Gastrocnemius medialis (tissue), 4 donors: ENCODE measurements around the gene CHRNA4. TPM values are rescaled to one million over a fixed set of nuclear protein-coding genes. Genes with fewer than 3 reads are reported as not detected.

Experiments
- ATAC-seq, 2 donors: fragments of 150-250 bp; one replicate each; pipeline ENCODE4 v1.9.1; 2016
- DNase-seq, 2 donors: peaks; one replicate each; pipeline ENCODE4 v3.0.0-alpha.2; 2019
- H3K27ac ChIP-seq, 4 donors: fragments of 200-600 bp; sonication (generic); 1 replicate in 1 of 4; 2 replicates in 3 of 4; pipeline ENCODE4 v1.5.1; 2016 to 2018; ENCODE audit warnings: mild to moderate bottlenecking in 2 of 4, moderate library complexity in 1 of 4
- H3K27me3 ChIP-seq, 3 donors: fragments of 200-600 bp; sonication (generic) in 2 of 3; 1 replicate in 1 of 3; 2 replicates in 2 of 3; pipeline versions ENCODE4 v1.5.1 to v1.6.0; 2016 to 2019; ENCODE audit warnings: mild to moderate bottlenecking in 1 of 3, moderate library complexity in 1 of 3
- H3K36me3 ChIP-seq, 2 donors: fragments of 200-600 bp; sonication (generic) in 1 of 2; one replicate each; pipeline ENCODE4 v1.5.1; 2017 to 2018
- H3K4me1 ChIP-seq, 2 donors: fragments of 200-600 bp; sonication (generic) in 1 of 2; one replicate each; pipeline ENCODE4 v1.5.1; 2016 to 2017; ENCODE audit warnings: mild to moderate bottlenecking in 2 of 2
- H3K4me3 ChIP-seq, 4 donors: fragments of 200-600 bp; sonication (generic) in 3 of 4; 1 replicate in 1 of 4; 2 replicates in 3 of 4; pipeline ENCODE4 v1.5.1; 2016 to 2019; ENCODE audit warnings: mild to moderate bottlenecking in 2 of 4
- H3K9me3 ChIP-seq, 3 donors: fragments of 200-600 bp; sonication (generic) in 2 of 3; 1 replicate in 1 of 3; 2 replicates in 2 of 3; pipeline ENCODE4 v1.5.1; 2016 to 2019
- POLR2A ChIP-seq, 2 donors: fragments of 450-650 bp; IDR thresholded peaks; one replicate each; pipeline ENCODE4 v1.6.1; 2017; ENCODE audit warnings: antibody characterized with exemption in 2 of 2, mild to moderate bottlenecking in 2 of 2, moderate library complexity in 2 of 2
- in situ Hi-C, 4 donors: fragments of 200-750 bp; cut with MboI; loops; one replicate each; pipeline versions ENCODE4 v1.15.0 to v1.8.0; 2017; ENCODE audit warnings: low sequenced_read_pairs in 4 of 4
- intact Hi-C: fragments of 100-400 bp; cut with DNase I; formaldehyde crosslinking; loops from one replicate; pipeline ENCODE4 v1.15.1; 2023; ENCODE audit warnings: low total_unique reads
- total RNA-seq, 4 donors: library from RNA; depleted of rRNA; stranded (reverse); fragments of >200 nt; gene quantifications; one replicate each; pipeline versions ENCODE4 v1.1.0 to v1.2.3, GENCODE V29; 2016
- TF ChIP-seq, protein P1 (sequence below), 5 experiments: fragments of 450-650 bp in 3 of 5; fragments of 200-600 bp in 2 of 5; sonication (generic) in 2 of 5; IDR thresholded peaks in 4 of 5; conservative IDR thresholded peaks in 1 of 5; 1 replicate in 4 of 5; 2 replicates in 1 of 5; pipeline ENCODE4 v1.5.1; 2016 to 2019; ENCODE audit warnings: antibody characterized with exemption in 5 of 5, mild to moderate bottlenecking in 3 of 5, moderate library complexity in 3 of 5

CHRNA4 gene
- total RNA-seq, 4 donors from 2014 or later, result not detected

DNA sequence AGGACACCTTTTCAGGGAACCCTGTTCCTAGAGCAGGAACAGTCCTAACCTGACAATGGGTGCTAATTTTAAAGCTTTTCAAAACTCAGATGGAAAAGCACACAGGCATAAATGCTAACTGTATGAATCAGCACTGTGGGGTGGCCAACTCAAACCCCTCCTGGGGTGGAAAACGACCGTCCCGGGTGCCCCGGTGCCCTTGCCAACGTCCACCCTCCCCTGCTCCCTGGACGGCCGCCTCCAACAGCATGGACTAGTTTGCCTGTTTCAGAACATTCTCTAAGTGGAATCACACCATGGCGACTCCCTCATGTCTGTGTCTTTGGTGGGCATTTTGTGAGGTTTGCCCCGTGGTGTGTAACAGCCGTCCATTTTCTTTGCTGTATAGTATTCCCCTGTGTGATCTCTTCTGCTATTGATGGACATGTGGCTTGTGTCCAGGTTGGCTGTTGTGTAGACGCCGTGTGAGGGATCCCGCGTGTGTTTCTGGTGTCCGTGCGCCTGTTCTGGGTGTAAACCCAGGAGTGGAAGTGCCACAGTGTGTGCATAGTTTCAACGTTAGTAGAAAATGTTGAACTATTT, 62.3 kb downstream of the CHRNA4 start:
- Histone ChIP-seq H3K9me3 (no peaks in the 10 kb centered on the region), H3K4me3 (no peak overlapping the region), H3K27me3 (peaks cover 43 to 72% (median 47%) of the 10 kb centered on the region in 3 donors), H3K27ac (no peak overlapping the region), H3K4me1 (no peaks in the 10 kb centered on the region), H3K36me3 (no peaks in the 10 kb centered on the region)
- ATAC-seq (no peak), DNase-seq (no peak)
- intact Hi-C loops, result no loop called here
- TF ChIP-seq, protein P1, sequence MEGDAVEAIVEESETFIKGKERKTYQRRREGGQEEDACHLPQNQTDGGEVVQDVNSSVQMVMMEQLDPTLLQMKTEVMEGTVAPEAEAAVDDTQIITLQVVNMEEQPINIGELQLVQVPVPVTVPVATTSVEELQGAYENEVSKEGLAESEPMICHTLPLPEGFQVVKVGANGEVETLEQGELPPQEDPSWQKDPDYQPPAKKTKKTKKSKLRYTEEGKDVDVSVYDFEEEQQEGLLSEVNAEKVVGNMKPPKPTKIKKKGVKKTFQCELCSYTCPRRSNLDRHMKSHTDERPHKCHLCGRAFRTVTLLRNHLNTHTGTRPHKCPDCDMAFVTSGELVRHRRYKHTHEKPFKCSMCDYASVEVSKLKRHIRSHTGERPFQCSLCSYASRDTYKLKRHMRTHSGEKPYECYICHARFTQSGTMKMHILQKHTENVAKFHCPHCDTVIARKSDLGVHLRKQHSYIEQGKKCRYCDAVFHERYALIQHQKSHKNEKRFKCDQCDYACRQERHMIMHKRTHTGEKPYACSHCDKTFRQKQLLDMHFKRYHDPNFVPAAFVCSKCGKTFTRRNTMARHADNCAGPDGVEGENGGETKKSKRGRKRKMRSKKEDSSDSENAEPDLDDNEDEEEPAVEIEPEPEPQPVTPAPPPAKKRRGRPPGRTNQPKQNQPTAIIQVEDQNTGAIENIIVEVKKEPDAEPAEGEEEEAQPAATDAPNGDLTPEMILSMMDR (IDR thresholded peaks at IDR 0.05 in 4 of 5, conservative IDR thresholded peaks at IDR 0.05 in 1 of 5), result no peak
- TF ChIP-seq POLR2A (IDR thresholded peaks at IDR 0.05), result no peak
- in situ Hi-C loops, result no loop called here

GRCh38 chr20:63297796-63298572, 63.2 kb downstream of the CHRNA4 start:
- intact Hi-C loops, result no loop called here
- no peaks in the 10 kb centered on the region for H3K4me1 ChIP-seq
- no peak for DNase-seq
- no peak for ATAC-seq
- no peak for TF ChIP-seq POLR2A (IDR thresholded peaks at IDR 0.05)
- TF ChIP-seq, protein P1 (IDR thresholded peaks at IDR 0.05 in 4 of 5, conservative IDR thresholded peaks at IDR 0.05 in 1 of 5), result no peak
- no peak overlapping the region for H3K27ac ChIP-seq
- peaks cover 43 to 76% (median 56%) of the 10 kb centered on the region in 3 donors for H3K27me3 ChIP-seq
- no peaks in the 10 kb centered on the region for H3K36me3 ChIP-seq
- no peaks in the 10 kb centered on the region for H3K9me3 ChIP-seq
- in situ Hi-C loops, result no loop called here
- H3K4me3 ChIP-seq, result no peak overlapping the region

DNA sequence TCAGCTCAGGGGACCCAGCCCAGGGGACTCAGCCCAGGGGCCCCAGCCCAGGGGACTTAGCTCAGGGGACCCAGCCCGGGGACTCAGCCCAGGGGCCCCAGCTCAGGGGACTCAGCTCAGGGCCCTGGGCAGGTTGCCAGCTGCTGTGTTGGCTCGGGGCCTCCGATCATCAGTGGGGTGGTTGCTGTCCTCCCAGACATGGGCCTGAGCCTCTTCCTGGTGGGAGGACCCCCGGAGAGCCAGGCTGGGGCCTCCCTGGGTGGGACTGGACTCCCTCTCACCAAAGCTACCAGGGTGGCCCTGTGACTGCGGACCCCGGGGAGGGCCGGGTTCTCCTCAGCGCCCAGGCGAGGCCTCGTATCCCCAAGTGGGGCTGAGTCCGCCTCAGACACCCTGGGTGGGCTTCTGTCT, 63.8 kb downstream of the CHRNA4 start:
- Histone ChIP-seq H3K9me3 (no peaks in the 10 kb centered on the region), H3K36me3 (no peaks in the 10 kb centered on the region), H3K4me3 (no peak overlapping the region), H3K27me3 (peaks cover 43 to 81% (median 62%) of the 10 kb centered on the region in 3 donors), H3K4me1 (no peaks in the 10 kb centered on the region), H3K27ac (no peak overlapping the region)
- in situ Hi-C loops (no loop called here), intact Hi-C loops (no loop called here)
- no peak for TF ChIP-seq POLR2A (IDR thresholded peaks at IDR 0.05)
- TF ChIP-seq, protein P1 (IDR thresholded peaks at IDR 0.05 in 4 of 5, conservative IDR thresholded peaks at IDR 0.05 in 1 of 5), result no peak
- DNase-seq (no peak), ATAC-seq (no peak)

DNA sequence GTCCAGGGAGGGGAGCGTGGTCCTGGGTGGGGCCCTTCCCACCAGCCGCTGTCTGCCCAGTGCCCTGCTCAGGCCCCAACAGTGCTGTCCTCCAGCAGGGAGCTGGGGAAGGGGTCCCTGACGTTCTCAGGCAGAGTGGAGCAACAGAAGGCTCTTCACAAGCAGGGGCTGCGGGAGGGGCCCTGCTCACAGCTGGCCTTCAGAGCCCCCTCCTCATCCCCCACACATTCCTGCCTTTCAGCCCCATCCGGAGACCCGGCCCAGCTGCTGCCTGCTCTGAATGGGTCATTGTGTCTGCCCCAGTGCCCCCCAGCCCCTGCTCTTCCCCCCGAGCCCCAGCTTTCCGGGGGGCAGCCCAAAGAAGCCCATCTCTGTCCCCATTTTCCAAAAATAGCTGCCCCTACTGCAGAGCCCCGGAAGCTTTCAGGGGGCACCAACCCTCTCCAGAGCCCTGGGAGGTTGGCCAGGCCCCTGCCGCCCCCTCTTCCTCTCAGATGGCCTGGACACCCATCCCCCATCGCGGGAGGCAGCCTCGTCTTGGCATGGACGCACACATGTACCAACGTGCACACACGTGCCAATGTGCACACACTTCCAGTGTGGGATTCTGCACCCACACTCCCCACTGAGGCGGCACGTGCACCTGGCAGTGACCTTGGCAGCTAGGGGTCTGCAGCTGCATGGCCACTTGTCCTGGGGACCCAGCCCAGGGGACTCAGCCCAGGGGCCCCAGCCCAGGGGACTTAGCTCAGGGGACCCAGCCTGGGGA, 64.4 kb downstream of the CHRNA4 start:
- Histone ChIP-seq H3K4me1 (no peaks in the 10 kb centered on the region), H3K27ac (no peak overlapping the region), H3K36me3 (no peaks in the 10 kb centered on the region), H3K9me3 (no peaks in the 10 kb centered on the region), H3K4me3 (no peak overlapping the region), H3K27me3 (peaks cover 45 to 76% (median 68%) of the 10 kb centered on the region in 3 donors)
- intact Hi-C loops (no loop called here), in situ Hi-C loops (no loop called here)
- ATAC-seq (no peak), DNase-seq (no peak)
- TF ChIP-seq POLR2A (IDR thresholded peaks at IDR 0.05), result no peak
- TF ChIP-seq, protein P1 (IDR thresholded peaks at IDR 0.05 in 4 of 5, conservative IDR thresholded peaks at IDR 0.05 in 1 of 5), result no peak
